ENCODE data around the gene MAP9.

- no peak for TF ChIP-seq EZH2phosphoT487 (IDR thresholded peaks at IDR 0.05; ENCODE audit: borderline replicate concordance, low read depth, low read length)
- TF ChIP-seq, protein P1, sequence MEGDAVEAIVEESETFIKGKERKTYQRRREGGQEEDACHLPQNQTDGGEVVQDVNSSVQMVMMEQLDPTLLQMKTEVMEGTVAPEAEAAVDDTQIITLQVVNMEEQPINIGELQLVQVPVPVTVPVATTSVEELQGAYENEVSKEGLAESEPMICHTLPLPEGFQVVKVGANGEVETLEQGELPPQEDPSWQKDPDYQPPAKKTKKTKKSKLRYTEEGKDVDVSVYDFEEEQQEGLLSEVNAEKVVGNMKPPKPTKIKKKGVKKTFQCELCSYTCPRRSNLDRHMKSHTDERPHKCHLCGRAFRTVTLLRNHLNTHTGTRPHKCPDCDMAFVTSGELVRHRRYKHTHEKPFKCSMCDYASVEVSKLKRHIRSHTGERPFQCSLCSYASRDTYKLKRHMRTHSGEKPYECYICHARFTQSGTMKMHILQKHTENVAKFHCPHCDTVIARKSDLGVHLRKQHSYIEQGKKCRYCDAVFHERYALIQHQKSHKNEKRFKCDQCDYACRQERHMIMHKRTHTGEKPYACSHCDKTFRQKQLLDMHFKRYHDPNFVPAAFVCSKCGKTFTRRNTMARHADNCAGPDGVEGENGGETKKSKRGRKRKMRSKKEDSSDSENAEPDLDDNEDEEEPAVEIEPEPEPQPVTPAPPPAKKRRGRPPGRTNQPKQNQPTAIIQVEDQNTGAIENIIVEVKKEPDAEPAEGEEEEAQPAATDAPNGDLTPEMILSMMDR (conservative IDR thresholded peaks at IDR 0.05; ENCODE audit: low read length) = no peak
These were observed 23.4 kb upstream of the MAP9 start for GRCh38 chr4:155399974-155400697.

All from OCI-LY7 (cell line).